Fibroblast of villous mesenchyme (primary cell): ENCODE data around the gene ACTR3. TPM values are rescaled to one million over a fixed set of nuclear protein-coding genes. Genes with fewer than 3 reads are reported as not detected.

ENCODE experiments used
- DNase-seq: peaks from one replicate; pipeline ENCODE4 v3.0.0-alpha.2; 2010; ENCODE audit warnings: low read depth
- H3K4me3 ChIP-seq: 2 replicates; pipeline ENCODE4 v1.5.1; 2011; ENCODE audit warnings: low read depth, mild to moderate bottlenecking, low read length
- total RNA-seq: library from RNA; depleted of rRNA; stranded (reverse); fragments of >200 nt; gene quantifications from 2 replicates; pipeline ENCODE4 v1.2.3, GENCODE V29; 2012
- TF ChIP-seq, protein P1 (sequence below): IDR thresholded peaks from 2 replicates; pipeline ENCODE4 v1.5.1; 2012; ENCODE audit warnings: low read depth, mild to moderate bottlenecking, low read length; ENCODE audit not compliant: insufficient read depth

The ACTR3 gene
- total RNA-seq, 1 donor, result 532 TPM

DNA sequence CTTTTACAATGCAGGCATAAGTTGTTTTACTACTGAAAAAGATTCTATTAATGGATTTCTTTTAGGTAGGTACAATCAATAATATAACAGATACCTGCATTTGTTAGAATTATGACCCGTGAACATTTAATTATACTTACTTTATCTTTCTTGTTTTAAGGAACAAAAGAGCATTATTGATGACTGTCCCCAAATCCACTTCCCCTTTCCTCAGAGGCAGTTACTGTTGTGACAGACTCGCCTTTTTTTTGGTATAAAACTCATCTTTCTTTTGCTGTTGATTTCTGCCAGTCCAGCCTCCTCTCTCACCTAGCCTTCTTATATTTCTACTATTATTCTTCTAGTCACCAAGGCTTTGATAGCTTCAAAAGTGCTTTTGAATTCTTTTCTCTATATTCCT, 12.1 kb downstream of the ACTR3 start:
- no peak overlapping the region for H3K4me3 ChIP-seq
- TF ChIP-seq, protein P1, sequence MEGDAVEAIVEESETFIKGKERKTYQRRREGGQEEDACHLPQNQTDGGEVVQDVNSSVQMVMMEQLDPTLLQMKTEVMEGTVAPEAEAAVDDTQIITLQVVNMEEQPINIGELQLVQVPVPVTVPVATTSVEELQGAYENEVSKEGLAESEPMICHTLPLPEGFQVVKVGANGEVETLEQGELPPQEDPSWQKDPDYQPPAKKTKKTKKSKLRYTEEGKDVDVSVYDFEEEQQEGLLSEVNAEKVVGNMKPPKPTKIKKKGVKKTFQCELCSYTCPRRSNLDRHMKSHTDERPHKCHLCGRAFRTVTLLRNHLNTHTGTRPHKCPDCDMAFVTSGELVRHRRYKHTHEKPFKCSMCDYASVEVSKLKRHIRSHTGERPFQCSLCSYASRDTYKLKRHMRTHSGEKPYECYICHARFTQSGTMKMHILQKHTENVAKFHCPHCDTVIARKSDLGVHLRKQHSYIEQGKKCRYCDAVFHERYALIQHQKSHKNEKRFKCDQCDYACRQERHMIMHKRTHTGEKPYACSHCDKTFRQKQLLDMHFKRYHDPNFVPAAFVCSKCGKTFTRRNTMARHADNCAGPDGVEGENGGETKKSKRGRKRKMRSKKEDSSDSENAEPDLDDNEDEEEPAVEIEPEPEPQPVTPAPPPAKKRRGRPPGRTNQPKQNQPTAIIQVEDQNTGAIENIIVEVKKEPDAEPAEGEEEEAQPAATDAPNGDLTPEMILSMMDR, result no peak
- DNase-seq, result no peak

- no peak for DNase-seq
- TF ChIP-seq, protein P1, result no peak
- no peak overlapping the region for H3K4me3 ChIP-seq
These were observed 16.0 kb downstream of the ACTR3 start for GRCh38 chr2:113905886-113906285.

GRCh38 chr2:113906647-113907046, 16.8 kb downstream of the ACTR3 start:
- TF ChIP-seq, protein P1, result no peak
- H3K4me3 ChIP-seq, result no peak overlapping the region
- no peak for DNase-seq

GRCh38 chr2:113907297-113907696, 17.4 kb downstream of the ACTR3 start:
- no peak for DNase-seq
- TF ChIP-seq, protein P1, result no peak
- H3K4me3 ChIP-seq, result no peak overlapping the region

DNA sequence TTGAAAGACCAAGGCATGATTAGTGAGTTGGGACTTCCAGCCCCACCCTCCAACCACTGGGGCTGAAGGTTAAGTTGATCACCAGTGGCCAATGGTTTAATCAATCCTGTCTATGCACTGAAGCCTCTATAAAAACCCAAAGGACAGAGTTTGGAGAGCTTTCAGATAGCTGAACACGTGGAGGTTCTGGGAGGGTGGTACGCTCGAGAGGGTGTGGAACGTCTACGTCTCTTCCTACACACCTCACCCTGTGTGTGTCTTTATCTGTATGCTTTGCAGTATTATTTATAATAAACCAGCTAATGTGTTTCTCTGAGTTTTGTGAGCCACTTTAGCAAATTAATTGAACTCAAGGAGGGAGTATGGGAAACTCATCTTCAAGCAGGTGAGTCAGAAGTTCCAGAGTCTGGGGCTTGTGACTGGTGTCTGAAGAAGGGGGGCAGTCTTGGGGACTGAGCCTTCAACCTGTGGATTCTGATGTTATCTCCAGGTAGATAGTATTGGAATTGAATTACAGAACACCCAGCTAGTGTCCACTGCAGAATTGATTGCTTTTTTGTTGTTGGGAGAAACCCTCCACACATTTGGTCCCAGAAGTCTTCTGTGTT, 20.3 kb downstream of the ACTR3 start:
- no peak overlapping the region for H3K4me3 ChIP-seq
- TF ChIP-seq, protein P1, result no peak
- DNase-seq, result no peak

- TF ChIP-seq, protein P1, result no peak
- H3K4me3 ChIP-seq, result no peak overlapping the region
- peak; percentile 71 for DNase-seq
These were observed 21.2 kb downstream of the ACTR3 start for GRCh38 chr2:113910967-113911678.
